Activated T-helper 1 cell treated with Interleukin-2 at 50 U/mL for 16 hours (primary cell): ENCODE results near the gene MRO.
A peak's percentile ranks its signal among the peaks of the same experiment; 100 is the strongest.
"Not testable (repeated sequence)": the region's sequence is repeated elsewhere in the genome, so short reads cannot be mapped to it uniquely, and the experiment has no call there.

Experiments used
- DNase-seq: peaks from one replicate; pipeline ENCODE4 v3.0.0-alpha.2; 2020; ENCODE audit warnings: low read depth

Gene MRO

DNA sequence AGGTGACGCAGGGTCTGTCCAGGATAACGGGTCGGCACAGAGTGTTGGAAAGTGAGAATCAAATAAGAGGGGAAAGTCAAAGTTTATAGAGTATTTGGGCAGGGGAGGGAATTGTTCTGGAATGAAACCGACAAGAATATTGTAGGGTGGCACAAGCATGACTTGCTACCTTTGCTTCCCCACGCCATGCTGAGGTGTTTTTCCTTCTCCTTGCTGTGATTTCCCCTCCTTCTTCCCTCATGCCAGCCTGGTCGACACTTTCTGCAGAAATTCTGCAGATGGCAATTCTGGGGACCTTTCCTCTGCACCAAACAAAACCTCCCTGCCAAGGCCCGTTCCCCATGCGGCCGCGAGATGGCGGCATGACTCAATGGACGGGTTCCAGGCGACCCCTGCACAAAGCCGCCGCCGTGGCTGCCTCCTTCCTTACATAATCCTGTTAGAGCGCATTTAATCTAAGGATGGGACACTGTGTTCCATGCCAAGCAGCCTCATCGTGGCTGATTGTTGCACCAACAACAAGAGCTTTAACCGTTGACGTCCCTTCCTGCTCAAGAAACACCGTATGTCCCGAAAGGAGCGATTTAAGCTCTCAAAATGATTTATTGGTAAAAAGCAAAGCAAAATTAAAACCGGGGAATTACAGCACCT is at the start of gene MRO:
MRO (minus strand) TSS at position 289 of the 651 bp plus-strand sequence. CDS start 10,616 bp downstream, outside the sequence.
- peak; percentile 60 for DNase-seq

DNA sequence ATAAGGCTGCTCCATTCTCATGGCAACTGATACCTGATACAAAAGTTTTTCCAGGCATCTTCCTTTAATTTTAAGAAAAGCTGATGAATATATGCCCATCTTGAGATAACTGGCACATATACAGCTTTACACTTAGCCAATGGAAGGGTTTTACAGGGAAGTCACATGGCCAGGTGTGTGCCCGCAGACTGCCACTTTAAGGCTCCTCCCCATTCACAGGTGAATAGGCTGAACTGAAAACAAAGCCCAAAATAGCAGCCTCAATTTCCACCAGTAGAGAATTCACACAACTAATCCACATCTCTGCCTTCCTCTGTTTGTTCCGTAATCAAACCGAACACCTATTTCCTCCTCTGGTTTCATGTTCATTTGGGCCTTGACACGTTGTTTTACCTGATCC is 49.3 kb upstream of the MRO start:
- DNase-seq = no peak

DNA sequence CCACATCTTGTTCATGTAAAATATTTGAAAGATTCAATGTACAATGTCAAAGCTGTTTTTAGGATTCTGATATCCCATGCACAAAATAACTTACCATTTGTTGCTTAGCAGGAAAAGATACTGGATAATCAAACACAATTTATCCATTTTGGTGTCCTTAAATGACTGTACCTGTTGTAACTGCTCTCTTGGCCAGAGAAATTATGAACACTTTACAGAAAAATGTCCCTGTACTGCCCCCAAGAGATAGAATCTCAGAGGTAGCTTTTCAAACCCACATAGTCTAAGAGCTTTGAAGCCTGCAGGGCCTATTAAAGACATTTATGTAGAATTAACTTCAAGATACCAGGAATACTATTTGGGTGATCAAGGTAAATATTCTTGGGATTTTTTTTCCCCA is 46.9 kb upstream of the MRO start:
- DNase-seq = no peak

DNA sequence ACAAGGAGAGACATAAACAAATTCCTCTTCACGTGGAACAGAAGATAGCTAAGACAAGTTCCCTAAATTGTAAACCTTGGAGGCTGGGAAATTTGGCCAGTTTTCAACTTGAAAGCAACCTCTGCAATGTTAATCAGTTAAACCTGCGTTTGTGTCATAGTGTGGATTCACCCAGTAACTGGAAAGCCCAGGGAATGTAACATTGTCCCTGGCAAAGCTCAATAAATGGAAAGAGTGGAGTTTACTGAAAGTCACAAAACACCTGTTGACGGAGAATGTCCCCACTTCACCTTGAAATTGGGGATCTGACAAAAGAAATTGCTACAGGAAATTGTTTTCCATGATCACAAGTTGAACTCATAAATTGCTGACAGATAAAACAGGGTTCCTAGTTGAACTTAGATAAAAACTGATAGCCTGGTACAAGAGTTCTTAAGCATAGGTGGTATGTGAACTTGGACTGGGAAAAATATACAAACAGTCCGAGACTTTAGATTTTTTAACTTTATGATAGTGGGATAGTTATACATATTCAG is 44.1 kb upstream of the MRO start:
- no peak for DNase-seq

GRCh38 chr18:50862401-50862800 is 42.6 kb upstream of the MRO start:
- DNase-seq = no peak

- no peak for DNase-seq
Observed at GRCh38 chr18:50861617-50862016, 41.8 kb upstream of the MRO start.

DNA sequence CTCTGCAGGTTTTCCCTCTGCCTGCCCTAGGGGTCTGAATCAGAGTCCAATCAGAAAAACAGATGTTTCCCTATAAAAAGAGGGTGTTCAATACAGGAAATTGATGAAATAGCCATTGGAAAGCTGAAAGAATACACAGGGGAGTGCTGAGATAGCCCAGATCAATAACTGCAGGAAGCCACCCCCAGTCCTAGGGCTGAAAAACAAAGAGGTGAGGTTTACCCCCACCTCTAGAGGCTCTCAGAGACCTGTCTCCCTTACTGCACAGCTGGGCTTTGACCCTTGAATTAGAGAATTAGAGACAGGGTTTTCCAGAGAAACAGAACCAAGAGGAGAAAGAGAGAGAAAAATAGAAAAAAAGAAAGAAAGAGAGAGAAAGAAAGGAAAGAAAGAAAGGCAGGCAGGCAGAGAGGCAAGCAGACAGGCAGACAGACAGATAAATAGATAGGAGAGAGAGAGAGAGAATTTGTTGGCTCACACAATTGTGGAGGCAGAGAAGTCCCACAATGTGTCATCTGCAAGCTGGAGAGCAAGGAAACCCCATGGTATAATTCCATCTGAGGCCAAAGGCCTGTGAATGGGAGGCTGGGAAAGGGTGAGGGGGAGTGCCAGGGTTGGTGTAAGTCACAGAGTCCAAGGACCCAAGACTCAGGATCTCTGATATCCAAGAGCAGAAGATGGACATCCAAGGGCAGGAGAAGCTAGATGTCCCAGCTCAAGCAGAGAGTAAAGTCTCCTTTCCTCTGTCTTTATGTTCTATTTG is 40.2 kb upstream of the MRO start:
- DNase-seq = no peak

- DNase-seq = no peak
Observed at GRCh38 chr18:50857694-50858093, 37.9 kb upstream of the MRO start.

GRCh38 chr18:50857166-50857565 is 37.4 kb upstream of the MRO start:
- DNase-seq = not testable (repeated sequence)

DNA sequence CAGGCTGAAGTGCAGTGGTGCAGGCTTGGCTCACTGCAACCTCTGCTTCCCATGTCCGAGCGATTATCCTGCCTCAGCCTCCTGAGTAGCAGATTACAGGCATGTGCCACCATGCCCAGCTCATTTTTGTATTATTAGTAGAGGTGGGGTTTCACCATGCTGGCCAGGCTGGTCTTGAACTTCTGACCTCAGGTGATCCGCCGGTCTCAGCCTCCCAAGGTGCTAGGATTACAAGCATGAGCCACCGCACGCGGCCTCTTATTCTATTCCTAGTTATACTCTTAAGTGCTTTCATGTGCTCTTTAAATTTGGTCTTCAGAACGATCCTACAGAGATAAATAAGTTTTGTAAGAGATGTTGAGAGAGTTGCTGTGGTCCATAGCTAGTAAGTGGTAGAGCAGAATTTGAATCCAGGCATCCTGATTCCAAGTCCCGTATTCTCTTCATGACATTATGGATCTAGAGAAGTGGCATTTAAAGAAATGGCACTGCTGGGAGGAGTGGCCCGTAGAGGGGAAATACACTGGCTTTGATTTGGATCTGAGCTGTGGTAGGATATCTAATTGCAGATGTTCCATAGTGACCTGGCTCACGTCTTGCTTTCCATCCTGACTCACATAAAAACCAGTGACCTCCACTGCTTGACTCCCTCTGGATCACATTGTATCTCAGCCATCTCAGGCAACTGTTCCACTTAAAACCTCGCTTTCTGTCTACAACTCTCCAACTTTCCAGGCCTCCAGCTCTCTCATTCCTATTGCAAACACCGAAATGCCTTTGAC is 36.4 kb upstream of the MRO start:
- no peak for DNase-seq

GRCh38 chr18:50853863-50854271 is 34.1 kb upstream of the MRO start:
- DNase-seq = no peak

DNA sequence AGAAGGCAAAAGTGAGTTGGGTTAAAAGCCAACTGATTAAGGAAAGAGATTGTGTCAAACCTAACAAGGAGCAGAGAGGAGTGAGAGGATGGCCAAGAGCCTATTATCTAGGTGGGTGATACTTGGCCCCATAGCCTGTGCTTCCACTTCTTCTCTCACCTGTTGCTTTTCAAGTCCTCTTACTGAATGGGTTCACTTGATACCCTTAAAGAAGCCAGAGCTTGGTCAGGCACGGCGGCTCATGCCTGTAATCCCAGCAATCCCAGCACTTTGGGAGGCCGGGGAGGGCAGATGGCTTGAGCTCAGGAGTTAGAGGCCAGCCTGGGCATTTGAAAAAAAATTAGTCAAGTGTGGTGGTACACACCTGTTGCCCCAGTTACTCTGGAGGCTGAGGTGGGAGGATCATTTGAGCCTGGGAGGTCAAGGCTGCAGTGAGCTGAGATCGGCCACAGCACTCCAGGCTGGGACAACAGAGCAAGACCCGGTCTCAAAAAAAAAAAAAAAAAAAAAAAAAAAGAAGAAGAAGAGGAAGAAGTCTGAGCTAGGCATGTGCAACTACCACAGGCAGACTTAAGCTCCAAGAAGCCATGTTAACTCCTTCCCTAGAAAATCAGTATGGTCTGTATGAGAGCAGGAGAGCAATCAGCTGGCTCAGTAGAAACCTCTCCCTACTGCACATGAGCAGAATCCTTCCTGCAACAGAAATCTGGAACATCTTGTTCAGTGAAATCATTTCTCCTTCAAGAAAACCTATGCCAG is 30.7 kb upstream of the MRO start:
- no peak for DNase-seq

- DNase-seq = no peak
Observed at GRCh38 chr18:50849419-50849821, 29.6 kb upstream of the MRO start.

- no peak for DNase-seq
Observed at GRCh38 chr18:50848991-50849390, 29.2 kb upstream of the MRO start.

DNA sequence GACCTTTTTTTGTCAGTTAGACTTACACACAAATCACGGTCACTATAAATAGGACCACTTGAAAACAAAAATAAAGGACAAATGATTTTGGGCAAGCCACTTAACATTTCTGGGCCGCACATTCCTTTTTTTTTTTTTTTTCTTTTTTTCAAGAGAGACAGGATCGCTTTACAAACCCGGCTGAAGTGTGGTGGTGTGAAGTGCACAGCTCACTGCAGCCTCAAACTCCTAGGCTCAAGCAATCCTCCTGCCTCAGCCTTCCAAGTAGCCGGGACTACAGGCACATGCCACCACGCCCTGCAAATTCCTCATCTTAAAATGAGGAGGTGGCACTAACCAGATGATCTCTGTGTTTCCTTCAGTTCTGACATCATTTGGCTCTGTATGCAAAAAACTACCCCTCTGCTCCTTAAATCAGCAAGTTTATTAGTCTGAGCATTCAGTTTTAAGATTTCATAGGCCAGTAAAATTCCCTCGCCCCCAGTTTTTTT is 28.3 kb upstream of the MRO start:
- DNase-seq = no peak

DNA sequence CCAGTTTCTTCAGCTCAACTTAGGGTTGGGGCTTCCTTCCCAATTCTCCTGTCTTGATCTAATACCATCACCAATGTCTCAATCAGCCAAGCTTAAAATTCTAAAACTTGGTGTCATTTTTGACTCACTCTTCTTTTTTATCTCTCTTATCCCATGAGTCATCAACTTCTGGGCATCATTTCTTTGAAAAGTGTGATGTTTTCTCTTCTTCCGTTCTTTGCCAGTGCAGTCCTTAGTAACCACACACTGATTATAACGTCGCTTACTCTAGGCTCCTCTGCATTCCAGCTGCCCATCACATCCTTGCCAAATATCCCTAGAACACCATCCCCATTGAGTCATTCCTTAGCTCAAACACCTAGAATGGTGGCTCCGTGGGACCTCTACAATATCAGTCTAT is 27.4 kb upstream of the MRO start:
- no peak for DNase-seq

- DNase-seq = no peak
Observed at GRCh38 chr18:50844960-50845359, 25.1 kb upstream of the MRO start.

DNA sequence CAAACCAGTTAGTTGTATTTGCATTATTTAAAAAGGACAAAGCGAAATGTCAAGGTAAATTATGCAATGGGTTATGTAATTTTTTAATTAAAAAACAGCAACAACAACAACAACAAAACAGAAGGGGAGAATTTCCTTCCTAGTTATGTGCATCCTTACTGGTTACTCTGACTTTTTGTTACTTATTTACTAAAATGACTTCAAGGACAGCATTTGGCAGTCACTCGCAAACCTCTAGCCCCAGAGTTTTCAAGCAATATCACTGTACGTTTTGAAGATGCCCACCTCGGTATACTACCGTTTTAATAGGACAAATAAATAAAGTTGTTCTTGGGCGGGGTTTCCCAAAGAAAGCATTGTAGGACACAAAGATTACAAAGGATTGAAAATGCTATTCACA is 24.7 kb upstream of the MRO start:
- DNase-seq = no peak

DNA sequence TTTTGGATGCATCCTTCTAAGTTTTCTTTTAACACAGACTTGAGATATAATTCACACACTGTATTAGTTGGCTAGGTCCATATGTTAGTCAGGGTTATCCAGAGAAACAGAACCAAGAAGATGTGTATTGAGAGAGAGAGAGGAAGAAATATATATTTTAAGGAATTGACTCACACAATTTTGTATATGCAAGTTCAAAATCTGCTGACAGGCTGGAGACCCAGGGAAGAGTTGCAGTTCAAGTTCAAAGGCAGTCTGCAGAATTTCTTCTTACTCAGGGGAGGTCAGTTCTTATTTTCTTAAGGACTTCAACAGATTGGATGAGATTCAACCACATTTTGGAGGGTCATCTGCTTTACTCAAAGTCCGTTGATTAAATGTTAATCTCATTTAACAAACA is 23.0 kb upstream of the MRO start:
- no peak for DNase-seq

- DNase-seq = no peak
Observed at GRCh38 chr18:50839996-50840395, 20.2 kb upstream of the MRO start.

GRCh38 chr18:50839341-50839740 is 19.5 kb upstream of the MRO start:
- no peak for DNase-seq

DNA sequence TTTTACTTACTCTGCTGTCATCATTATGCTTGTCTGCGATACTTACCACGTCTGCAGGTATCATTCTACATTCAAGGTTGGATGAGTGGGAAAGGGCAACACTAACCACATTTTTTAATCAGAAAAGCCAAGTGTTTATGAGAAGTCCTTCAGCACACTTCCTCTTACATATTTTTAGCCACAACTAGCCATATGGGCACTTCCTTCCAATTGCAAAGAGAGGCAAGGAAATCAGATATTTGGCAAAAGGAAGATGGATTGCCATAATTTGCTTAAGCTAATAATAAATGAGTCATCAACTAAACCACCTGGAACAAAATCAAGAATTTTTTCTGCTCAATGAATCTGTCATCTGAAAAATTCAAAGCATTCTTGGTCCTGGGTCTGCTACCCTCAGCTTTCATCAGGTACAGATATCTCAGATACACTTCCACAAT is 16.7 kb upstream of the MRO start:
- DNase-seq = no peak
